ENCODE results near the gene PCLAF.

Gene PCLAF

GRCh38 chr15:64314456-64314855 lies 66.8 kb downstream of the PCLAF start:
- DNase-seq = peak; percentile 6

Data from fibroblast of upper back skin (primary cell).